ENCODE results near the gene OXCT2.

The OXCT2 gene

GRCh38 chr1:39761557-39762260, 9.4 kb downstream of the OXCT2 start:
- no peak overlapping the region for H3K4me3 ChIP-seq (replicated peaks; ENCODE audit: low read depth, low read length)
- DNase-seq (ENCODE audit: low read depth) = no peak
- TF ChIP-seq CTCF (IDR thresholded peaks at IDR 0.05; ENCODE audit: low read length, missing control alignments) = no peak

- DNase-seq (ENCODE audit: low read depth) = no peak
- H3K4me3 ChIP-seq (replicated peaks; ENCODE audit: low read depth, low read length) = no peak overlapping the region
- TF ChIP-seq CTCF (IDR thresholded peaks at IDR 0.05; ENCODE audit: low read length, missing control alignments) = no peak
Measured at GRCh38 chr1:39761016-39761415, 10.1 kb downstream of the OXCT2 start.

GRCh38 chr1:39760074-39761008, 10.8 kb downstream of the OXCT2 start:
- TF ChIP-seq CTCF (IDR thresholded peaks at IDR 0.05; ENCODE audit: low read length, missing control alignments) = no peak
- DNase-seq (ENCODE audit: low read depth) = no peak
- no peak overlapping the region for H3K4me3 ChIP-seq (replicated peaks; ENCODE audit: low read depth, low read length)

- no peak overlapping the region for H3K4me3 ChIP-seq (replicated peaks; ENCODE audit: low read depth, low read length)
- no peak for DNase-seq (ENCODE audit: low read depth)
- no peak for TF ChIP-seq CTCF (IDR thresholded peaks at IDR 0.05; ENCODE audit: low read length, missing control alignments)
Measured at GRCh38 chr1:39759436-39759726, 11.8 kb downstream of the OXCT2 start.

GRCh38 chr1:39758556-39759435, 12.4 kb downstream of the OXCT2 start:
- no peak overlapping the region for H3K4me3 ChIP-seq (replicated peaks; ENCODE audit: low read depth, low read length)
- no peak for TF ChIP-seq CTCF (IDR thresholded peaks at IDR 0.05; ENCODE audit: low read length, missing control alignments)
- DNase-seq (ENCODE audit: low read depth) = no peak

GRCh38 chr1:39757501-39757900, 13.6 kb downstream of the OXCT2 start:
- no peak for TF ChIP-seq CTCF (IDR thresholded peaks at IDR 0.05; ENCODE audit: low read length, missing control alignments)
- DNase-seq (ENCODE audit: low read depth) = no peak

More at GRCh38 chr1:39757501-39757900, 13.6 kb downstream of the OXCT2 start:
- H3K4me3 ChIP-seq (replicated peaks; ENCODE audit: low read depth, low read length) = no peak overlapping the region
